Astrocyte (in vitro differentiated cells and primary cell): ENCODE data around the gene PISD. TPM values are rescaled to one million over a fixed set of nuclear protein-coding genes. Genes with fewer than 3 reads are reported as not detected.

ENCODE experiments used
- DNase-seq: peaks from one replicate; pipeline ENCODE4 v3.0.0-alpha.2; 2010; ENCODE audit warnings: low read depth
- FAIRE-seq: peaks from 2 replicates; lab custom pipeline; 2011; peaks lifted over from hg19 to GRCh38; lab: Jason Lieb, UNC
- H2AFZ ChIP-seq: 2 replicates; pipeline ENCODE4 v1.6.0; 2012; ENCODE audit warnings: low read depth, low read length, inconsistent platforms
- H3K27ac ChIP-seq: 2 replicates; pipeline ENCODE4 v1.5.1; 2011; ENCODE audit warnings: low read depth, low read length, inconsistent platforms
- H3K27me3 ChIP-seq: 2 replicates; pipeline ENCODE4 v1.6.0; 2011; ENCODE audit warnings: low read length, inconsistent platforms; ENCODE audit not compliant: insufficient read depth
- H3K36me3 ChIP-seq: 2 replicates; pipeline ENCODE4 v1.5.1; 2011; ENCODE audit warnings: low read length, inconsistent platforms; ENCODE audit not compliant: insufficient read depth
- H3K4me1 ChIP-seq: 2 replicates; pipeline ENCODE4 v1.5.1; 2011; ENCODE audit warnings: low read length, inconsistent platforms; ENCODE audit not compliant: insufficient read depth
- H3K4me2 ChIP-seq: 2 replicates; pipeline ENCODE4 v1.6.0; 2012; ENCODE audit warnings: low read length, inconsistent platforms
- H3K4me3 ChIP-seq: 2 replicates; pipeline ENCODE4 v1.5.1; 2011; ENCODE audit warnings: low read depth, mild to moderate bottlenecking, low read length, inconsistent platforms; ENCODE audit not compliant: insufficient read depth
- H3K79me2 ChIP-seq: 2 replicates; pipeline ENCODE4 v1.6.0; 2012; ENCODE audit warnings: mild to moderate bottlenecking, low read length, inconsistent platforms; ENCODE audit not compliant: insufficient read depth
- H3K9ac ChIP-seq: 2 replicates; pipeline ENCODE4 v1.6.0; 2012; ENCODE audit warnings: mild to moderate bottlenecking, low read length, inconsistent platforms
- H3K9me3 ChIP-seq: 2 replicates; pipeline ENCODE4 v1.5.1; 2012; ENCODE audit warnings: low read depth, mild to moderate bottlenecking, low read length, inconsistent platforms; ENCODE audit not compliant: insufficient read depth
- H4K20me1 ChIP-seq: 2 replicates; pipeline ENCODE4 v1.6.0; 2012; ENCODE audit warnings: low read length, inconsistent platforms; ENCODE audit not compliant: insufficient read depth
- H3K27ac Mint-ChIP-seq: one replicate; pipeline ENCODE4 v1.8.0; 2021; ENCODE audit warnings: mild to moderate bottlenecking, mixed read lengths; ENCODE audit not compliant: unreplicated experiment
- H3K27me3 Mint-ChIP-seq: one replicate; pipeline ENCODE4 v1.8.0; 2021; ENCODE audit warnings: low read depth, mixed read lengths; ENCODE audit not compliant: unreplicated experiment
- H3K36me3 Mint-ChIP-seq: one replicate; pipeline ENCODE4 v1.8.0; 2021; ENCODE audit warnings: low read depth, mixed read lengths; ENCODE audit not compliant: unreplicated experiment
- H3K4me1 Mint-ChIP-seq: one replicate; pipeline ENCODE4 v1.8.0; 2021; ENCODE audit warnings: low read depth, mixed read lengths; ENCODE audit not compliant: unreplicated experiment
- H3K4me3 Mint-ChIP-seq: one replicate; pipeline ENCODE4 v1.8.0; 2021; ENCODE audit warnings: mild to moderate bottlenecking, moderate library complexity, mixed read lengths; ENCODE audit not compliant: unreplicated experiment
- H3K9me3 Mint-ChIP-seq: one replicate; pipeline ENCODE4 v1.8.0; 2021; ENCODE audit warnings: mild to moderate bottlenecking, mixed read lengths; ENCODE audit not compliant: unreplicated experiment
- EZH2 ChIP-seq: IDR thresholded peaks from 2 replicates; pipeline ENCODE4 v1.6.1; 2012; ENCODE audit warnings: mild to moderate bottlenecking, low read length, inconsistent platforms; ENCODE audit not compliant: insufficient read depth
- total RNA-seq: library from RNA; stranded (reverse); gene quantifications from 2 replicates; pipeline ENCODE4 v1.2.1, GENCODE V29; 2021
- TF ChIP-seq, protein P1 (sequence below): IDR thresholded peaks from 2 replicates; pipeline ENCODE4 v1.5.1; 2011; ENCODE audit warnings: low read depth, mild to moderate bottlenecking, inconsistent platforms, low read length, moderate library complexity; ENCODE audit not compliant: insufficient read depth

Gene PISD
- total RNA-seq, 1 donor from 2014 or later, result 43.2 TPM

GRCh38 chr22:31630331-31631329, 31.4 kb downstream of the PISD start:
- H3K27me3 ChIP-seq, result no peaks in the 10 kb centered on the region
- peaks cover 23% of the 10 kb centered on the region for H3K4me1 ChIP-seq
- no peaks in the 10 kb centered on the region for H3K9me3 Mint-ChIP-seq
- peaks cover under 1% of the 10 kb centered on the region for H3K36me3 Mint-ChIP-seq
- peak overlapping the region; percentile 88 for H3K4me3 Mint-ChIP-seq
- peak overlapping the region; percentile 98 for H3K4me2 ChIP-seq
- H3K9ac ChIP-seq, result peak overlapping the region; percentile 93
- TF ChIP-seq, protein P1, sequence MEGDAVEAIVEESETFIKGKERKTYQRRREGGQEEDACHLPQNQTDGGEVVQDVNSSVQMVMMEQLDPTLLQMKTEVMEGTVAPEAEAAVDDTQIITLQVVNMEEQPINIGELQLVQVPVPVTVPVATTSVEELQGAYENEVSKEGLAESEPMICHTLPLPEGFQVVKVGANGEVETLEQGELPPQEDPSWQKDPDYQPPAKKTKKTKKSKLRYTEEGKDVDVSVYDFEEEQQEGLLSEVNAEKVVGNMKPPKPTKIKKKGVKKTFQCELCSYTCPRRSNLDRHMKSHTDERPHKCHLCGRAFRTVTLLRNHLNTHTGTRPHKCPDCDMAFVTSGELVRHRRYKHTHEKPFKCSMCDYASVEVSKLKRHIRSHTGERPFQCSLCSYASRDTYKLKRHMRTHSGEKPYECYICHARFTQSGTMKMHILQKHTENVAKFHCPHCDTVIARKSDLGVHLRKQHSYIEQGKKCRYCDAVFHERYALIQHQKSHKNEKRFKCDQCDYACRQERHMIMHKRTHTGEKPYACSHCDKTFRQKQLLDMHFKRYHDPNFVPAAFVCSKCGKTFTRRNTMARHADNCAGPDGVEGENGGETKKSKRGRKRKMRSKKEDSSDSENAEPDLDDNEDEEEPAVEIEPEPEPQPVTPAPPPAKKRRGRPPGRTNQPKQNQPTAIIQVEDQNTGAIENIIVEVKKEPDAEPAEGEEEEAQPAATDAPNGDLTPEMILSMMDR, result no peak
- no peak for TF ChIP-seq EZH2
- H4K20me1 ChIP-seq, result peaks cover 64% of the 10 kb centered on the region
- peak overlapping the region; percentile 73 for H2AFZ ChIP-seq
- H3K27me3 Mint-ChIP-seq, result no peaks in the 10 kb centered on the region
- H3K4me3 ChIP-seq, result peak overlapping the region; percentile 78
- peak; percentile 60 for DNase-seq
- H3K27ac Mint-ChIP-seq, result no peak overlapping the region
- H3K4me1 Mint-ChIP-seq, result peaks cover 3% of the 10 kb centered on the region
- no peak for FAIRE-seq
- H3K9me3 ChIP-seq, result no peaks in the 10 kb centered on the region
- H3K27ac ChIP-seq, result peak overlapping the region; percentile 83
- H3K36me3 ChIP-seq, result no peaks in the 10 kb centered on the region
- H3K79me2 ChIP-seq, result peaks cover 73% of the 10 kb centered on the region

GRCh38 chr22:31629741-31630184, 32.3 kb downstream of the PISD start:
- peak overlapping the region; percentile 73 for H2AFZ ChIP-seq
- H3K4me2 ChIP-seq, result peak overlapping the region; percentile 98
- H3K27me3 ChIP-seq, result no peaks in the 10 kb centered on the region
- Mint-ChIP-seq H3K27ac (no peak overlapping the region), H3K9me3 (no peaks in the 10 kb centered on the region), H3K27me3 (no peaks in the 10 kb centered on the region), H3K4me3 (peak overlapping the region; percentile 78), H3K36me3 (no peaks in the 10 kb centered on the region), H3K4me1 (peaks cover 8% of the 10 kb centered on the region)
- no peak for TF ChIP-seq EZH2
- TF ChIP-seq, protein P1, result no peak
- no peaks in the 10 kb centered on the region for H3K9me3 ChIP-seq
- H3K4me1 ChIP-seq, result peaks cover 27% of the 10 kb centered on the region
- H3K79me2 ChIP-seq, result peaks cover 76% of the 10 kb centered on the region
- H3K9ac ChIP-seq, result peak overlapping the region; percentile 93
- FAIRE-seq, result no peak
- H3K27ac ChIP-seq, result peak overlapping the region; percentile 83
- peaks cover 66% of the 10 kb centered on the region for H4K20me1 ChIP-seq
- H3K36me3 ChIP-seq, result no peaks in the 10 kb centered on the region
- DNase-seq, result no peak
- peak overlapping the region; percentile 78 for H3K4me3 ChIP-seq
